NCI-H187 (cell line): ENCODE data around the gene LILRB2.
"Not testable (repeated sequence)": the region's sequence is repeated elsewhere in the genome, so short reads cannot be mapped to it uniquely, and the experiment has no call there.

Experiments used
- DNase-seq, 2 experiments: peaks; one replicate each; lab custom pipeline; 2025; lab: John Stamatoyannopoulos, UW

Gene LILRB2

GRCh38 chr19:54240372-54241336 lies 40.3 kb downstream of the LILRB2 start:
- DNase-seq = not testable (repeated sequence)

DNA sequence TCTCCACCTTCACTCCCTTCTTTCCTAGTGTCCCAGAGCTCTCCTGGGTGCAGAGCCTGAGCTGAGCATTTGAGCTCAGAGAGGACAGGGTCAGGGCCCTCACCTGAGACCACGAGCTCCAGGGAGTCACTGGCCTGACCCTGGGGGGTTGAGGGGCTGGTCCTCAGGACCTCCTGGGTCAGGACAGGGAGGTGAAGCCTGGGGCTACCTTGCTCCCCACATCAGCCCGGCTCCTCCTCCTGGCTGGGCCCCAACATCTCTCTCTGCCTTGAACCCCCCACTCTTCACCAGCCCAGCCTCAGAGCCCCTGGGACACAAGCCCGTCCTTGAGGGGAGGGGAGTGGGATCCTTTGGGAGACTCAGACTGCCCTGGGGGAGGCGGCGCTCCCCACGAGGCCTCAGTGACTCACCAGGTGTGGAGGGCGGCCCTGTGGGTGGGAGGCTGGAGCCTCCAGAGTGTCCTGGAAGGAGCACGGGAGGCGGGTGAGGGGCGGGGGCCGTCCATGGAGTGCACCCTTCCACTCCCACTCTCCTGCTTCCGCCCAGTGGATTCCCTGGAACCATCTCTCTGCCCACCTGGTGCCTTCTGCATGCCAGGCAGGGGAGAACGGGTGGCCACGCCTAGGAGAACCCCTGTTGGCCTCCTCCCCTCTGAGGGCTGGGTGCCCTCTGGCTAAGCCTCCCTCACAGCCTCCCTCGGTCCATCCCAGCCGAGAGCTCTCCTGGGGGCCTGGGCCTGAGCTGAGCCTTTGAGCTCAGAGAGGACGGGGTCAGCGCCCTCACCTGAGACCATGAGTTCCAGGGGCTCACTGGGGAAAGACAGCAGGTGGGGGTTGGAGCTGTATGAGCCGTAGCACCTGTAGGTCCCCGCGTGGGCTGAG lies 41.2 kb downstream of the LILRB2 start:
- DNase-seq = not testable (repeated sequence)

DNA sequence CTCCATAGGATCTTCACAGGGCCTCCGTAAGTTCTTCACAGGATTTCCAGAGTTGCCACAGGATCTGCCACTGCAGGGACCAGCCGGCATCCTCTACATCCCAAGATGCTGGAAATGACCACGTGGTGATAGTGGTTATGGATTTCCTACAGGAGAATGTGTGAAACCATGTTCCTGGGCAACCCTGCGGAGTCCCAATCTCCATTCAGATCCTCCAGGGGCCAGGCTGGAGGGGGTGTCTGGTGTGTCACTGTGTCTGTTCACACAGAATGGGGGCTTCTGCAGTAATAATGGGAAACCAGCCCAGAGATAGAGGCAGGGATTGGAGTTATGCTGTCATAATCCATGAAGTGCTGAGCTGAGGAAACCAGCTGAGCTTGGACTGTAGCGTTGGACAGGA lies 47.0 kb downstream of the LILRB2 start:
- DNase-seq = no peak

DNA sequence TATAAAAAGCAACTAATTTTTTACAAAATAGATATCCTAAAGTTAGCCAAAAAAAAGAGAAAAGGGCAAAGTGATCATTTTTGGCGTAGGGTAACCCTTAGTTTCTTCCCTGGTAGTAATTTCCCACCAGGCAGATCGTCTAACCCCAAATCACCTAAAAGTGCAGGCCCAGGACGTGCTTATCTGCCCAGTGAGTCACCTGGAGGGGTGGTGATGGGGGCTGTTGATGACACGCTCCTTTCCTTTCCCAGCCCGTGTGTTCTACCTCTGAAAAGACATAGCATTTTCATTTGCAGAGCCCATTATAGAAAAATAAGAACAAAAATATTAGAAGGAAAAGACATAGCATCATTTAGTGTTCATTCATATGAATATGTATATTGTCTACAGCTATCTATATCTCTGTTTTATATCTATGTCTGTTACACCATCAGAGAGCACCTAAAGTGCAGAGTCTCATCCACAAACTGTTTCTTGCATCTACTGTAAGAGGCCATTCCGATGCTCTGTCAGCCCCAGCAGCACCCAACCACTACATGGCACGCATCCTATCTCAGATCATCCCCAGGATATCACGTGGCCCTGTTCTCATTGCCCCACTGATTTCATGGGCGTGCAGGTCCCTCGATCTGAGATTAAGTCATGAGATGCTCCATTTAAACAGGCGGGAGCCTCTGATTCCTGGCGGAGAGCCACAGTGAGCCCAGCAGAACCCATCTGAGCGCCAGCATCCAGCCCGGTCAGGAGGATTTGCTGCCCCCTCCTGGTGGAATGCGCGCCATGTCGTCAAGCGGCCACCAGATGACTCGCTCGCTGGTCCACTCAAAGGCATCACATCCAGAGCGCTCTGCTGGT lies 49.6 kb downstream of the LILRB2 start:
- peak; percentile 85 to 86 for DNase-seq

- DNase-seq = no peak
Observed at GRCh38 chr19:54230031-54230430, 50.9 kb downstream of the LILRB2 start.

DNA sequence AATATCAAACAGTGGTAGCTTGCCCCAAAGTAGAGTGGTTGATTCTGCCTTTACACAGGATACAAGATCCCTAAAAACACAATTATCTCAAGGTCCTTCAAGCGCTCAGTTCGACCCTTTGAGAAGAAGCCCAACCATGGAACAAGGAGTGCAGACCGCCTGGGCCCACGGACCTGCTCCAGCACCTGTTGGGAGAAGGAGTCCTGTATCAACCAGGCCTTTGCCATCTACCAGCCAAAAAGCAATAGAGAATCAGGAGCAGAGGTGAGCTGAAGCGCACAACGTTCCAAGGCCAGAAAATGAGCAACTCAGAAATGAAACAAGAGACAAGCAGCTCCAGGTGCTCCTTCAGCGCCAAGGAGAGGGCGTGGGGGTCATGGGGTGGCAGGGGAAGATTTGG lies 51.8 kb downstream of the LILRB2 start:
- DNase-seq = no peak

DNA sequence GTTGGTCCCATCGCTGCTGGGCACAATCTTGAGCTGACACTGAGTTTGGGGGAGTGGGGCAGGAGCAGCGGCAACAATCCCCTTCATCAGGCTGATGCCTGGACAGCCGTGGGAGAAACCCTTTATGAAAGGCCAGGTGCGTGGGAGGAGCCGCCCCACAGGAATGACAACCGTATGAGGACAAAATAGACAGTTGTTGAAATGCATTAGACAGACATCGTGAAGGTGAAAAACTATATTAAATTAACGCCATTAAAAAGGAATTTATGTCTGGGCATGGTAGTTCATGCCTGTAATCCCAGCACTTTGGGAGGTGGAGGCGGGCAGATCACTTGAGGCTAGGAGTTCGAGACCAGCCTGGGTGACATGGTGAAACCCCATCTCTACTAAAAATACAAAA lies 56.3 kb downstream of the LILRB2 start:
- DNase-seq = not testable (repeated sequence)

DNA sequence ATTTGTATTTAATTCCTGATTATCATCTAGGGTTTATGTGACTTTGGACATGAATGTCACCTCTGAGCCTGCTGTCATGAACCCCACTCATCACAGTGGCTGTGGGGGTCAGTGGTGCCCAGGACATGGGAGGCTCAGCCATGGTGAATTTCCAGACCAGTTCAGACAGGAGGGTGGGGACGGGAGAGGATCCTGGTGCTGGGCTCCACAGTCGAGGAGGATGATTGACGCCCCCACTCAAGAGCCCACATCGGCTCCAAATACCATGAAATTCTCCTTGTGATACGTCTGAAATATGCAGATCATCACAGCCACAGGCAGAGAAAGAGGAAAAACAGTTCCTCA lies 57.0 kb downstream of the LILRB2 start:
- not testable (repeated sequence) for DNase-seq
